DOHH2 (cell line): ENCODE measurements around the gene EHBP1L1.

Experiments used
- EZH2phosphoT487 ChIP-seq: fragments of 200-600 bp; sonication (generic); IDR thresholded peaks from 2 replicates; pipeline ENCODE4 v1.6.1; 2017; ENCODE audit warnings: borderline replicate concordance, mild to moderate bottlenecking, antibody characterized with exemption, low read length, moderate library complexity, mixed read lengths
- TF ChIP-seq, protein P1 (sequence below): fragments of 200-600 bp; sonication (generic); IDR thresholded peaks from one replicate; pipeline ENCODE4 v1.5.1; 2014; ENCODE audit warnings: antibody characterized with exemption, mild to moderate bottlenecking, low read depth, low read length; ENCODE audit not compliant: poor library complexity, severe bottlenecking

DNA sequence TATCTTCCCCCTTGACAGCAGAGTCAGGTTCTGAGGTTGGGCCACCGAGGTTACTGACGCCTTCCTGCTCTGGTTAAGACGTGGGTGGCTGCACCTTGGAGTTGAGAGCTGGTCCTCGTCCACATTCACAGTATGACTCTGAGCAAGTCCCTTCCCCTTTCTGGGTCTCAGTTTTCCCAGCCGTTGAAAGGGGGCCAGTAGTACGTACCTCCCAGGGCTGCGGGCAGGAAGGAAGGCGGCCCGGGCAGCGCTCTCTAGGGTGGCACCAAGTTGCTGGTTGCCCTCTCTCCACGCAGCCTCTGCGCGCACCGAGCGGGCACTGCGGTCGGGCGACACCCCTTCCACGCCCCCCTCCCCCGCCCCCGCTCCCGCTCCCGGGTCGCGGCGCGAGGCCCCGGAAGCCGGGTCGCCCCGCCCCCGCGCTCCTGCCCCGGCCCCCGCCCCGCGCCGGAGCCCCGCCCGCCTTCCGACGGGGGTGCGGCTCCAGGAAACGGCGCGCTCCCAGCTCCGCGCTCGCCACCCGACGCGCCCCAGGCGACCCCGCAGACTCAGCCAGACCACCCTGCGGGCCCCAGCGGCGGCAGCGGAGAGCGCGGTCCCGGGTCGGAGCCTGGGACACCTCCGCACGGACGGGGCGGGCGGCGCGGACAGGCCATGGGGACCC, at the start of gene EHBP1L1:
- TF ChIP-seq, protein P1, sequence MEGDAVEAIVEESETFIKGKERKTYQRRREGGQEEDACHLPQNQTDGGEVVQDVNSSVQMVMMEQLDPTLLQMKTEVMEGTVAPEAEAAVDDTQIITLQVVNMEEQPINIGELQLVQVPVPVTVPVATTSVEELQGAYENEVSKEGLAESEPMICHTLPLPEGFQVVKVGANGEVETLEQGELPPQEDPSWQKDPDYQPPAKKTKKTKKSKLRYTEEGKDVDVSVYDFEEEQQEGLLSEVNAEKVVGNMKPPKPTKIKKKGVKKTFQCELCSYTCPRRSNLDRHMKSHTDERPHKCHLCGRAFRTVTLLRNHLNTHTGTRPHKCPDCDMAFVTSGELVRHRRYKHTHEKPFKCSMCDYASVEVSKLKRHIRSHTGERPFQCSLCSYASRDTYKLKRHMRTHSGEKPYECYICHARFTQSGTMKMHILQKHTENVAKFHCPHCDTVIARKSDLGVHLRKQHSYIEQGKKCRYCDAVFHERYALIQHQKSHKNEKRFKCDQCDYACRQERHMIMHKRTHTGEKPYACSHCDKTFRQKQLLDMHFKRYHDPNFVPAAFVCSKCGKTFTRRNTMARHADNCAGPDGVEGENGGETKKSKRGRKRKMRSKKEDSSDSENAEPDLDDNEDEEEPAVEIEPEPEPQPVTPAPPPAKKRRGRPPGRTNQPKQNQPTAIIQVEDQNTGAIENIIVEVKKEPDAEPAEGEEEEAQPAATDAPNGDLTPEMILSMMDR: no peak
- no peak for TF ChIP-seq EZH2phosphoT487
